ENCODE measurements around the gene SLC6A3.

- TF ChIP-seq CTCF (IDR thresholded peaks at IDR 0.05) (no peak), POLR2AphosphoS5 (IDR thresholded peaks at IDR 0.05) (no peak), POLR2A (IDR thresholded peaks at IDR 0.05) (no peak), EP300 (IDR thresholded peaks at IDR 0.05; ENCODE audit: low read depth) (no peak)
These were observed 81.7 kb downstream of the SLC6A3 start for GRCh38 chr5:1363581-1363980.
